ENCODE measurements around the gene ANKMY2.
A peak's percentile ranks its signal among the peaks of the same experiment; 100 is the strongest.
"Not testable (repeated sequence)": the region's sequence is repeated elsewhere in the genome, so short reads cannot be mapped to it uniquely, and the experiment has no call there.

ANKMY2 gene

DNA sequence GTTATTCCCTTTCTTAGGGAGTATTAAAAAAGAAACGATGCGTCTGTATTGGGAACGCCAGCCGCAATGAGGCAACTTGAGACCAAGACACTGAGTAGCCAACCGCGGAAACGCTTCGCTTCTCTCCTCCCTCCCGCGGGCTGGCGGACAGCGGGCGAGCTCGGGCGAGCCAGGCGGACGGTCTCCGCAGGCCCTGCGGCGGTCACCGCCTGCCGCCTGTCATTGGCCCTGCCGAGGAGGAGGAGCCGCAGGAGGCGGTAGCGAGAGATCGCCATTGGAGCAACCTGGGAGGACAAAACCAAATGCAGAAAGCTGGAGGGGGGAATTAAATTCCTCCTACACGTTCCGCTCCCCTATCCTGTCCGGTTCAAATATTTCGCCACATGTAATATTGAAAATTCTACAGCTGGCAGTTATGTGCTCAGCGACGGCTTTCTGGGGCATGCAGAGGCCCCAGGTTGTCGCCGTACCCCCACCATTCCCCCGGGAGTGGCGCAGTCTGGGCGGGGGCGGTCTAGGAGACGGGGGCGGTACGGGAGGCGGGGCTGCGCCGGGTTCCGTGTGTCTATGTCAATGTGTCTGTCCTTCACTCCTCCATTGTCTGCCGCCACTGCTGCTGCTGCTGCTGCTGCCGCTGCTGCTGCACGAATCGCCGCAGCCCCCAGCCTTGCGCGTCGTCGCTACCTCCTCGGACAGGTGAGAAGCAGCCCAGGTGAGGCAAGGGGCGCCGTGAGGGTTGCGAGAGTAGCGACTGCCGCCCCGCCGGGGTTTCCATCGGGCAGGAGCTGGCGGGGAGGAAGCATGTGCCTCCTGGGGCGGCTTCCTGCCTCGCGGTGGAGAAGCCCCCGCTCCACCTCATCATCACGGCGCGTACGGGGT lies at the start of gene ANKMY2, which contains the start of gene BZW2:
ANKMY2 (minus strand) TSS at position 162 of the 879 bp plus-strand sequence. CDS start 181 bp downstream, outside the sequence.
BZW2 (plus strand) TSS at position 589 of the 879 bp plus-strand sequence. CDS start 19,263 bp downstream, outside the sequence.
- peak; percentile 96 for FAIRE-seq

DNA sequence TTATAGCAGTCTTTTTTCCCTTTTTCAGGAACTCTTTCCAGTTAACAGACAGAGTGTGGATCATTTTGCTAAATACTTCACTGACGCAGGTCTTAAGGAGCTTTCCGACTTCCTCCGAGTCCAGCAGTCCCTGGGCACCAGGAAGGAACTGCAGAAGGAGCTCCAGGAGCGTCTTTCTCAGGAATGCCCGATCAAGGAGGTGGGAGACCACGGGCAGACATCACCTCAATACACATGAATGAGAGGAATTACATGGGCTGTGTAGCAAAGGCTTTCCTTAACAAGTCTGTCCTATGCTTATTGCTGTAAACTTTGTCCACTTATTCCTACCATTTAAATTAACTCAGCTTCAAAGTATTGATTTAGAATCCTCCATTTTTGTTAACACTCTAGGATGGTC lies 49.3 kb upstream of the ANKMY2 start:
- FAIRE-seq, result no peak

DNA sequence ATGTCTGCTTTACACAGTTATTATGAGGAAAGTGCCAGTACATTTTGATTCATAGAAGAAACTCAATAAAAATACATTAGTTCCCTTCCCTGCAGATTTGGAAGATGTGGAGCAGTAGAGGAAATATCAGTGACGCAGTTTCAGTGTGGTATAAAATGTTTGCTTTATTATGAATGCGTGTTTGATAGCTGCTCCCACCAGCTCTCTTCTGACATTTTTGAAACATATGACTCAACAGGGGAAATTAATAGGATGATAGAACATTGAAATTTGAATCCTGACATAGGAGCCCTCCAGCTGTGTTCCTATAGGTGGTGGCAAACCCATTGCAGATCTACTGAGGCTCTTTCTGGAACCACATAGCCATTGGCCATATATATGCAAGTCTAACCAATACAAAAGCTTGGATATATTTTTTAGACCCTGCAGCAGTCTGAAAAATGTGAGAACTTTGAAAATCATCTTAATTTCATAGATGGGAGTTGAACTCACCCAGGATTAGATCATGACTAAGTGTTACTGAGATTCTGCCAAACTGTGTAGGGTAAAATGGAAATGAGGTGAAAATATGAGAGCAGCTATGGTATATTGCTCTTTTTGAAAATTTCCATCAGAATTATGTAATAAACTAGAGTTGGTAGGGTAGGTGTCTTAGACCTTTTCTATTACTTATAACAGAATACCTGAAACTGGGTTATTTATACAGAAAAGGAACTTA lies 48.2 kb upstream of the ANKMY2 start:
- no peak for FAIRE-seq

DNA sequence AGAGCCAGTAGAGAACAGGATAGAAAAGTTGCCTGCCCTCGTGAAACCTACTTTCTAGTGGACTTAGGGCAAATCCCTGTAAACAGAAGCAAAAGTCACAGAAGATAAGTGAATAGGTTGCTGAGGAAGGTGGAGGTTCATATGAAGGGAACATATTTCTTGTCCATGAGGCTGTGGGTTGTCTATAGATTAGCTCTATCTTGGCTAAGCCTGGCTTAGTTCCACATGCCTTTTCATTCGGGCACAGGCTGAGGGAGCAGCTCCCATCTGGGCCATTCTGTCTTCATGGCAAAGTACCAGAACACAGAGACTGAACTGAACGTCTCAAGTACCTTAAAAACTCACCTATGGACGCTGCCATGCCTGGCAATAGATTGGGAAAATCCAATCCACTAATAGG lies 45.7 kb upstream of the ANKMY2 start:
- no peak for FAIRE-seq

DNA sequence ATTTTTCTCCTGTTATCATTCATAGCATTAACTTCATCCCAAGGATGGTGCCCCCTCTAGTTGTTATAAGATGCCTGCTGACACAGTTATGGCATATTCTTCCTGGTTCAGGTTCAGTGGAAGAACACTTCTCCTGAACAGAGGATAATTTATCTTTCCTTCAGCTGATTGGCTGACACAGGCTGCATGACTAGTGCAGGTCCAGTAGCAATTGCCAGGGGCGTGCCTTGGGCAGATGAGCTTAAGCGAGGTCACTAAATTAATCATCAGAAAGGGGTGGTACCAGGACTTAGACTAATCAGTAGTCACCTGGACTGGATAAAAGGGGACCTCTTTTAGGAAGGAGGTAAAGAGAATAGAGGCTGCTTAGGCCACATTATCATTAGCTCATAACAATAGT lies 42.7 kb upstream of the ANKMY2 start:
- no peak for FAIRE-seq

DNA sequence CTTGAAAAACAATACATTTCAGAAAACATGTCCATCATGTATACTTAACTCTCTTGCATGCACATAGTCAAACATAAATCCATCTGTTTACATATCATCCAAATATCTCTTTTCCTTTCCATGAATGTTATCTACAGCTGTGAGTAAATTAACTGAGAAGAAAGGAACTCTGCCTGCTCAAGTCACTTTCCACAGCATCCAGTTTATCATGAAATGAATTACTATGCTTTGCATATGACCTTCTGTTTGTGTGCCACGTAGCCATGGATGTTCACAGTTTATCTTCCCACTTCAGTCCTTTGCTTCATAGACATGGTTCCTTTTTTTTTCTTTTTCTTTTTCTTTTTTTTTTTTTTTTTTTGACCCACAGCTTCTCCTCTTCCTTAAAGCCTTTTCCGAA lies 40.0 kb upstream of the ANKMY2 start:
- no peak for FAIRE-seq

DNA sequence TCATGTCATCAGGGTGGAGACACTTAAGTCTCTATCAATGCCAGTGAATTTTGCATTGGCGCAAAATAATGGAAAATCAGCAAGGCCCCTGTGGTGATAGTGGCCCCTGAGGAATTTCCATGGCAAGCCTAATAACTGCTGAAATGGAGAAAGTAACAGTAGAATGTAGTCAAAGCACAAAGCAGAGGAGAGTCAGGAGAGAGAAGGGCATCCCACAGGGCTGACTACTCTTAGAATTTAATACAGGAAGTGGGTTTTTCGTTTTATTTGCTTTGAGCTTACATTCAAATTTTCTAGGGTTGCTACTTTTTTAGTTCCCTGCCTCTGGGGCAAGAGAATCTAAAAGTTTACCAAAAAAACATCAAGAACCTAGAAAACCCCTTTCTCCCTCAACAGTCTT lies 39.4 kb upstream of the ANKMY2 start:
- FAIRE-seq, result no peak

DNA sequence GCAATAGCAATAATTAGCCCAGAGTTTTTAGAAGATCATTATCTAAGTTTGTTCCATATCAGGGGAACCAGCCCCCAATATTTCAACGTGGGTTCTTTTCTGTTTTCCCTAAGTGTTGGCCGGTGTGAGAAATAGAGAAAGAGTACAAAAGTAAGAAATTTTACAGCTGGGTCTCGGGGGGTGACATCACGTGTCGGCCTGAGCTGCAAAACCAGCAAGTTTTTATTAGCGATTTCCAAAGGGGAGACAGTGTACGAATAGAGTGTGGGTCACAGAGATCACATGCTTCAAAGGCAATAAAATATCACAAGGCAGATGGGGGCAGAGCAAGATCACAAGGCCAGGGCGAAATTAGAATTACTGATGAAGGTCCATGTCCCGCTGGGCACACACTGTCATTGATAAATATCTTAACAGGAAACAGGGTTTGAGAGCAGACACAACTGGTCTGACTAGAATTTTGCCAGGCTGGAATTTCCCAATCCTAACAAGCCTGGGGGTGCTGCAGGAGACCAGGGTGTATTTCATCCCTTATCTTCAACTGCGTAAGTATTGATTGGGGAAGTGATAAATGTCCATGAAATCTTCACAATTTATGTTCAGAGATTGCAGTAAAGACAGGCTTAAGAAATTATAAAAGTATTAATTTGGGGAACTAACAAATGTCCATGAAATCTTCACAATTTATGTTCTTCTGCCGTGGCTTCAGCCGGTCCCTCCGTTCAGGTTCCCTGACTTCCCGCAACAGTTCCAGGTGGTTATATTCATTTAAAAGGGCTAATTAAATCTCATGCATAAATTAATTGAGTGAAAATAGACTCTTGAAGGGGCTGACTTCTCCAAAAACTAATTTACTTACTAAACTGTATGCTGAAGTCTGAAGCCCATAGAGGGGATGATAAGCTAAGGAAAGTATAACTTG lies 33.4 kb upstream of the ANKMY2 start:
- FAIRE-seq, result not testable (repeated sequence)

DNA sequence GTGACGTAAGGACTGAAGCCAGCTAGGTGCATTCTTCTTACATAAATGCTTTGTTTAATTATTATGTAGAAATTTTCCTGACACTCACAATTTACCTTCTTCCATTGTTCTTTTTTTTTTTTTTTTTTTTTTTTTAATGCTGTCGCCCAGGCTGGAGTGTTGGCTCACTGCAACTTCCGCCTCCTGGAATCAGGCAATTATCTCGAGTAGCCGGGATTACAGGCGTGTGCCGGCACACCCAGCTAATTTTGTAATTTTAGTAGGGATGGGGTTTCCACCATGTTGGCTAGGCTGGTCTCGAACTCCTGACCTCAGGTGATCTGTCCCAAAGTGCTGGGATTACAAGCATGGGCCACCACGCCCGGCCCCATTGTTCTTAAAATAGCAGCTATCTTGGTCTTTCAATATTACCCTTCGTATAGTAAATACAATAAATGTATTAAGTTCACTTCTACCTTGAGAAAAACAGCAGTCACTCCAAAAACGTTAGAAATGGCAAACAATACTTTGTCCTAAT lies 32.5 kb upstream of the ANKMY2 start:
- FAIRE-seq, result no peak

DNA sequence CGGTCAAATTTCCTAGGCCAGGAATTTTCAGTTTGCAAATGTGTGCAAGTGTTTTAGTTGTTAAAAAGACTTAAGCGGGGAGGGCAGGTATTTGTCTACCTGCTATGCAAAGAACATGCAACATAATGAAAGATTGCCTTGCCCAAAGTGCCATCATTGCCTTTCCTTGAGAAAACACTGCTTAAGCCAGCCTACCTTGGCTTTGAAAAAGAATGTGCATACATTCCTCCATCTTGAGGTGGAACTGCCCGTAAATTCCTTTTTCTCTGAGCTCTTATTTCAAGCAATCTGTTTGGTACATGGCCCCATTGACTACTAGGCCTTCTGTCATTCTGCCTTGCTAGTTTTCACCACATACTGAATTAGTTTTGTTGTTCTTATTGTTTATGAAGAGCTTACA lies 29.7 kb upstream of the ANKMY2 start:
- FAIRE-seq, result no peak

DNA sequence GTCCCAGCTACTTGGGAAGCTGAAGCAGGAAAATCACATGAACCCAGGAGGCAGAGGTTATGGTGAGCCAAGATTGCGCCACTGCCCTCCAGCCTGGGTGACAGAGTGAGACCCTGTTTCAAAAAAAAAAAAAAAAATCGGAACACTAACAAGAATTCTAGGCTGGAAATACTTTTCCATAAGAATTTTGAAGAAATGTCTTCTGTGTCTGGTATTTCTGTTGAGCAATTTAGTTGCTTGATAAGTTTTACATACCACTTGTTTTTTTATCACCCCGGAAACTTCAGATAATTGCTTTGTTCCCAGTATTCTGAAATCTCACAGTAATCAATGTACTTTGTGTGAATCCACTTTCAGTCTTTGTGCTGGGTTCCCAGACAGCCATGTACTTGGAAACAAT lies 26.3 kb upstream of the ANKMY2 start:
- FAIRE-seq, result no peak

DNA sequence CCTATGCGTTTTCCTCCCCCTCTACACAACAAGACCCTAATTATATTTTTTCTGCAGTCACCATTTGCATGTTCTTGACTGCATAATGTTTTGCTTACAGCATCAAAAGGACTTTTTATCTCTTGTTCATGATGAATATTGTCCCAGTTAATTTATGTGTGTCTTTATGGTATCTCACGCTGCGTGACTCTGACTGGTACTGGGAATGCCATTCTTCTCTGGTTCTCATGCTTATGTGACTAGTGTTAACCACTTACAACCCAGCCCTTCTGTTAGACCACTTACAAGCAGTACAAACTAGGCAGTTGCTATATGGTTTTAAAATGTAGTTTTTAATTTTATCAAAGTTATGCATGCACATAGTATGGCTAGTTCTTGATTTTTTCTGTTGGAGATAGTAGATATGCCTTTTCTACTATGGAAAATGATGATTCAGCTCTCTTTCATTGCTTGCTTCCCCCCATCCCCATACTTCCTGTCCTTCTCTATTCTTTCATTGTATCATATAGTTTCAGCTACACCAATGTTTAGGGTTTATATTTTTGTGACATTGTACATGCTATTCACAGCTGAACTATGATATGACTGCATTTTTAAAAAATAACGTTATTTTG lies 25.3 kb upstream of the ANKMY2 start:
- no peak for FAIRE-seq

DNA sequence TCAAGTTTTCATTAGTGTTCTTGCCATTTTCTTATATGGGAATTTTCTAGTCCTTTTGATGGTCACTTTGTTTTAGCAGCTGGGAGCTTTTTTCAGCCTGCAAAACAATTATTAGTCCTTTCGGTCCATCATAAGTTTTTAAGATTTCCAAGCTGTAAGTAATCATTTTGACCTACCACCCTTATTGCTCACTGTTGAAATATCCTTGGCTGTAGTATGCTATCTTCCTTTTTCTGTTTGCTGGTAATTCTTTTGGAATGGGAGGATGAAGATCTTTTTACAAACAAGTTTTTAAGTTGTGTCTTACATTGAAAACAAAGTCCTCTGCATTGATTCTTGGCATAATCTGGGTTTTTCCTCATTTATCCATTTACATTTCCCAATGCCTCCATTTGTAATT lies 24.5 kb upstream of the ANKMY2 start:
- FAIRE-seq, result no peak

DNA sequence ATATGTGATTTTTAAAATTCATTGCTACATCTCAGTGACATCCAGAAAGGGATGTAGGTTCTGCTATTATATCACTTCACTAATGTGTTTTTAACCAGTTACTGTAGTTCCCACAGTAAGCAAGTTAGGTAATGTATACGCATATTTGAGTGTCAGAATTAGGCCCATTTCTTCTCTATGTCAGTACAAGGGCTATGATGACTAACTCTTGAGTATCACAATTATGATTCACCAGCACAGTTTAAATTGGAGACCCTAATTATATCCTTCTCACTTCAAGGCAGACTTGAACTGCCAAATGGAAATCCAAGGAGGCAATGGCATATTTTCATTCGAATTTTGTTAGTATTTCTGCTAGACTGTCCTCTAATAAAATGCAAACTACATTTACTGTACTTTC lies 24.0 kb upstream of the ANKMY2 start:
- no peak for FAIRE-seq

DNA sequence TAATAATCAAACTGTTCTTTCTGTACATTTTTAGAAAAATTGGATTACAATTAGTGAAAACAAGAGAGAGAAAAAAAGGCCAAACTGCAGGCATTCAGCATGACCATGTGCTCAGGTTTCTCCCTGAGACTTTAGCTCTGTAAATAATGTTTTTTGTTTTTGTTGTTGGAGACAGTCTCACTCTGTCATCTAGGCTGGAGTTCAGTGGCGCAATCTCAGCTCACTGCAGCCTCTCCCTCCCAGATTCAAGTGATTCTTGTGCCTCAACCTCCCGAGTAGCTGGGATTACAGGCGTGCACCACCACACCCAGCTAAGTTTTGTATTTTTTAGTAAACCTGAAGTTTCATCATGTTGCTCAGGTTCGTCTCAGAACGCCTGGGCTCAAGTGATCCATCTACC lies 23.4 kb upstream of the ANKMY2 start:
- no peak for FAIRE-seq

DNA sequence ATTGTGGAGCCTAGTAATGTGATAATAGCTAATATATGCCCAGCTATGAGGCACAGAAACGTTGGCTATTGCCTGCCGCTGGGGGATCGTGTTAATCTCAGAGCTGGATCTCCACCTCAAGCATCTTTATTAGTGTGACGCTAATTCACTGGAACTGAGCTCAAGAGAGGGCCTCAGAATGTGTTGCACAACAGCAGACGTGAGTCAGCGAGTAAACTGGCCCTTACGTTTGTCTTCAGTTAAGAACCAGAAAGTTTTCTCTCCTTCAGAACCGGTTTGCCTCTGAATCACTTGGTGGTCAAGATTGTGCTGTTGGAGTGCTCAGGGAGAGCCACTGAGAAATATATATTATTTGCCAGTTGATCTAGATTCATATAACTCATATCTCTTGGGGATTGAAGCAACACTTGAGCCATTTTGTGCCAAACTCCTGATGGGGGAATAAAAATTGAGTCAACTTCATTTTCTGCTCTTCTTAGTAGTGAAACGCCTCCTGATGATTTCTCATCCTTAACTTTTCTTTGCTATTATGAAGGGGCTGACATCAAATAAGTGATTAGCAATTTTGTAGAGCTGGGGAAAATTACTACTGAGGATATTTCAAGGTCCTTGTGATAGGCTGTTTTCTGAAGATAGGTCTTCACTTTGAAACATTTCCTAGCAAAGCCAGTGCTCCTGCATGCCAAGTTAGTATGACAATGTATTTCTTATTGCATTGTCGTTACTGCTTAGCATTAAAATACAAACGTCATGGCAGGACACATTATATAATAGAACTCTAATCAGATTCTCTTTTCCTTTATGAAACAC lies 22.7 kb upstream of the ANKMY2 start:
- FAIRE-seq, result no peak

DNA sequence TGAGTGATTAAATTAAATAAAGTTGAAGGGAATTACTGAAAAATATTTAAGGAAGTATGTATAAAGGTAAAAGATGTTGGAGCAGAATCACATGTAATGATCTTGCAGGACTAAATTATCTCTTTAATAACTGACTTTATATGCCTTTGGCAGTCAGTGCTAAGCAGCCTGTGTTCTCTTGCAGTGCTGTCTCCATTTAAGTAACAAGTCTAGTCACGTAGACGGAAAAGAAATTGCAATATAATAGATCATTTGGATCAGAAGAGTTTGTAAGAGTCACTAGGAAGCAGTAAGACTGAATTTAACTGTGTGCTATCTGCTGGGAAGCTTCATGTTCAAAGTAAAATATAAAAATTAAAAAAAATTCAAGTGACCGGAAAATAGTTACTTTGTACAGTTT lies 21.8 kb upstream of the ANKMY2 start:
- FAIRE-seq, result no peak

DNA sequence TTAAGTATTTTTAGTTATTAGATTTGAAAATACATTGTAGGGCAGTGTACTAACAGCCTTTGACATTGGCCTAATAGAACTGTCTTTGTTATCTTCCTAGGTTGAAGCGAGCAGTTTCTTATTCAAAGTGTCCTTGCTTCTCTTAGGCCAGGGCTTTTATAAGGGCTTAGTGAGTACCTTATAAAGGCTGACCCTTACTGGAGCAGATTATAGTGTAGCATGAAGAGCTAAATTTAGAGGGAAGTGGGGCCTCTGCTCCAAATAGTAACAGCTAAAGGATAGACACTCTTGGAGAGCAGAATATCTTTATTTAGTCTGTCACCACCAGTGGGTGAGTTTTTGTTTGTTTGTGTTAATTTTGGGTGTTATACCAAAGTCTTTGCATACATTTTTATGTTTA lies 16.4 kb upstream of the ANKMY2 start:
- no peak for FAIRE-seq

DNA sequence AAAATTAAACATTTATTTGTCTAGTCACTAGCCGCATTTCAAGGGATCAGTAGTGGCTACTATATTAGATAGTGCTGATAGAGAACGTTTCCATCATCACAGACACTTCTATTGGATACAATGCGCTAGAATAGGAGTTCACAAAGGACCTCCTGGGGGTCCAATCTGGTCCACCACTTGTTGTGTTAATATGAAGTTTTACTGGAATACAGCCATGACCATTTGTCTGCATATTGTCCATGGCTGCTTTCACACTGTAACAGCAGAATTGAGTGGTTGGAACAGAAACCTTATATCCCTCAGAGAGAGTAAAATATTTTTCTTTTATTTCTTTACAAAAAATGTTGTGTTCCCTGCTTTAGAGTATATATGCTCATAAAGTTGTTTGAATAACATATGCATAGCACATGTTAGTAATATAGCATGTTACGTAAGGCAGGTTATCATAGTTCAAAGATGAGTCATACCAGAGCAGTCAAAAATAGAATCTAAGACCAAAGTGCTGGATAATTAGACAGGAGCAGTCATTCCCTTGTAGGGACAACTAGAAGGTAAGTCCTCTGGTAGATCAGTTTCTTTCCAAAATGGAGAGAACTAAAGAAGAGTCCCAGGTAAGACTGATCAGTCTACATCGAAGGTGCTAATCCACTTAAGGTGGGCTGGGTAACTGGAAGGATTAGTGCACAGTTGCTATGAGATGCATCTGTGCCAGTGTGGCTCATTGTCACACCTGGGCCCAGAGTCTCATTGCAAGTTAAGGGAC lies 15.3 kb upstream of the ANKMY2 start:
- FAIRE-seq, result no peak

DNA sequence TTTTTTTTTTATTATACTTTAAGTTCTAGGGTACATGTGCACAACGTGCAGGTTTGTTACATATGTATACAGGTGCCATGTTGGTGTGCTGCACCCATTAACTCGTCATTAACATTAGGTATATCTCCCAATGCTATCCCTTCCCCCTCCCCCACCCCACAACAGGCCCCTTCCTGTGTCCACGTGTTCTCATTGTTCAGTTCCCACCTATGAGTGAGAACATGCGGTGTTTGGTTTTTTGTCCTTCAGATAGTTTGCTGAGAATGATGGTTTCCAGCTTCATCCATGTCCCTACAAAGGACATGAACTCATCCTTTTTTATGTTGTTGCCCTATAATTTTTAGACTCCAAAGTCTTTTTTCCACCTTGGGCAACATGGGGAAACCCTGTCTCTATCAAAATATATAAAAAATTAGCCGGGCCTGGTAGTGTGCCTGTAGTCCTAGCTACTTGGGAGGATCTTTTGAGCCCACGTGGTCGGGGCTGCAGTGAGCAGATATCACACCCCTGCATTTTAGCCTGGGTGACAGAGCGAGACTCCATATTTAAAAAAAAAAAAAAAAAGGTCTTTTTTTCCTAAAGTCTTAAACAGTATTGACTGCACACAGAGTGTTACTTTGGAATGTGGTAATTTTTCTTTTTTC lies 14.4 kb upstream of the ANKMY2 start:
- FAIRE-seq, result not testable (repeated sequence)

Measured in G401.6 (cell line).